GM12875 (cell line): Measurements from ENCODE around the gene MID2.

ENCODE experiments used
- H3K4me3 ChIP-seq: one replicate; pipeline ENCODE4 v1.5.1; 2011; ENCODE audit warnings: low read depth, low read length, control low read depth
- CTCF ChIP-seq: IDR thresholded peaks from 2 replicates; pipeline ENCODE4 v1.5.1; 2011; ENCODE audit warnings: low read depth, mild to moderate bottlenecking, control low read depth, inconsistent platforms, low read length, moderate library complexity, borderline replicate concordance; ENCODE audit not compliant: insufficient read depth

The MID2 gene

GRCh38 chrX:107829878-107830277 is 4.2 kb downstream of the MID2 start:
- no peak for TF ChIP-seq CTCF
- no peak overlapping the region for H3K4me3 ChIP-seq

- TF ChIP-seq CTCF = no peak
- no peak overlapping the region for H3K4me3 ChIP-seq
These were observed 5.5 kb downstream of the MID2 start for GRCh38 chrX:107831071-107831730.

- TF ChIP-seq CTCF = no peak
- H3K4me3 ChIP-seq = no peak overlapping the region
These were observed 8.9 kb downstream of the MID2 start for GRCh38 chrX:107834275-107835201.

- TF ChIP-seq CTCF = no peak
- H3K4me3 ChIP-seq = no peak overlapping the region
These were observed 11.3 kb downstream of the MID2 start for GRCh38 chrX:107836958-107837357.

GRCh38 chrX:107840971-107841370 is 15.3 kb downstream of the MID2 start:
- no peak overlapping the region for H3K4me3 ChIP-seq
- TF ChIP-seq CTCF = no peak

- no peak for TF ChIP-seq CTCF
These were observed 17.2 kb downstream of the MID2 start for GRCh38 chrX:107842715-107843400.

GRCh38 chrX:107845625-107846024 is 20.0 kb downstream of the MID2 start:
- no peak overlapping the region for H3K4me3 ChIP-seq
- TF ChIP-seq CTCF = no peak

More at GRCh38 chrX:107842715-107843400, 17.2 kb downstream of the MID2 start:
- H3K4me3 ChIP-seq = no peak overlapping the region
